Measurements from ENCODE around the gene CTPS1. TPM values are rescaled to one million over a fixed set of nuclear protein-coding genes. Genes with fewer than 3 reads are reported as not detected.
A peak's percentile ranks its signal among the peaks of the same experiment; 100 is the strongest.

Gene CTPS1
- total RNA-seq, 1 experiment from 2014 or later: 66.4 TPM

- Histone ChIP-seq H3K27ac (ENCODE audit: low read depth, low read length) (no peak overlapping the region), H3K79me2 (ENCODE audit: insufficient read depth, low read length) (no peaks in the 10 kb centered on the region), H3K9me2 (ENCODE audit: insufficient read depth) (no peaks in the 10 kb centered on the region), H3K9ac (ENCODE audit: low read length) (no peak overlapping the region), H3K4me3 (replicated peaks in 1 of 2; ENCODE audit: low read depth in 1 of 2, low read length in 2 of 2) (no peak overlapping the region), H3K9me3 (ENCODE audit: control insufficient read depth in 1 of 2, insufficient read depth in 1 of 2, low read depth in 1 of 2, low read length in 2 of 2) (no peaks in the 10 kb centered on the region), H3K27me3 (ENCODE audit: insufficient read depth, low read length) (no peaks in the 10 kb centered on the region), H3K4me1 (ENCODE audit: control insufficient read depth in 1 of 2, insufficient read depth in 2 of 2, low read length in 2 of 2) (no peaks in the 10 kb centered on the region), H3K36me3 (ENCODE audit: control insufficient read depth in 1 of 2, insufficient read depth in 2 of 2, low read length in 2 of 2) (peaks cover 5 to 8% of the 10 kb centered on the region in 2 experiments; a peak in 3 of 4 replicates), H2AFZ (ENCODE audit: low read depth, low read length, poor library complexity, severe bottlenecking) (no peak overlapping the region), H4K20me1 (ENCODE audit: insufficient read depth) (no peaks in the 10 kb centered on the region), H3K4me2 (ENCODE audit: low read length) (no peak overlapping the region)
- ChIA-PET CTCF (interaction anchor here (0.7 kb wide), 1 partner anchor 100 kb away, joined by 4 read pairs; no protein-coding TSS in a partner anchor), POLR2A (no interaction called here), RAD21 (ENCODE audit: low non-redundant PET in 1 of 2, low total read pairs in 2 of 2, uncharacterized antibody in 2 of 2, unreplicated experiment in 2 of 2) (no interaction called here)
- intact Hi-C loops (cut with micrococcal nuclease): no loop called here
- peak; percentile 37 for ATAC-seq
- DNase-seq (ENCODE audit: low read depth, low spot score): no peak
- no TSS peak for BruUV-seq (replicated peaks)
- TF ChIP-seq ZNF274 (IDR thresholded peaks at IDR 0.05; ENCODE audit: low read depth, low read length) (no peak), TCF7L2 (IDR thresholded peaks at IDR 0.05; ENCODE audit: borderline replicate concordance, extremely low read depth, insufficient read depth, insufficient read length) (no peak), RAD21 (IDR thresholded peaks at IDR 0.05; ENCODE audit: low read depth) (peak; percentile 21; the same call in 1 of the 2 replicates), MAX (IDR thresholded peaks at IDR 0.05) (no peak), JUND (IDR thresholded peaks at IDR 0.05) (no peak), EGR1 (IDR thresholded peaks at IDR 0.05; ENCODE audit: low read depth) (no peak), EZH2phosphoT487 (IDR thresholded peaks at IDR 0.05; ENCODE audit: borderline replicate concordance) (no peak), CTCF (IDR thresholded peaks at IDR 0.05 in 2 of 3, conservative IDR thresholded peaks at IDR 0.05 in 1 of 3; ENCODE audit: borderline replicate concordance in 1 of 3, insufficient read depth in 1 of 3, low read depth in 2 of 3, low read length in 2 of 3) (peak in 2 of 3 experiments; percentile 25 to 45; a peak in 3 of 6 replicates)
- TF ChIP-seq, protein P1, sequence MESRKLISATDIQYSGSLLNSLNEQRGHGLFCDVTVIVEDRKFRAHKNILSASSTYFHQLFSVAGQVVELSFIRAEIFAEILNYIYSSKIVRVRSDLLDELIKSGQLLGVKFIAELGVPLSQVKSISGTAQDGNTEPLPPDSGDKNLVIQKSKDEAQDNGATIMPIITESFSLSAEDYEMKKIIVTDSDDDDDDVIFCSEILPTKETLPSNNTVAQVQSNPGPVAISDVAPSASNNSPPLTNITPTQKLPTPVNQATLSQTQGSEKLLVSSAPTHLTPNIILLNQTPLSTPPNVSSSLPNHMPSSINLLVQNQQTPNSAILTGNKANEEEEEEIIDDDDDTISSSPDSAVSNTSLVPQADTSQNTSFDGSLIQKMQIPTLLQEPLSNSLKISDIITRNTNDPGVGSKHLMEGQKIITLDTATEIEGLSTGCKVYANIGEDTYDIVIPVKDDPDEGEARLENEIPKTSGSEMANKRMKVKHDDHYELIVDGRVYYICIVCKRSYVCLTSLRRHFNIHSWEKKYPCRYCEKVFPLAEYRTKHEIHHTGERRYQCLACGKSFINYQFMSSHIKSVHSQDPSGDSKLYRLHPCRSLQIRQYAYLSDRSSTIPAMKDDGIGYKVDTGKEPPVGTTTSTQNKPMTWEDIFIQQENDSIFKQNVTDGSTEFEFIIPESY (IDR thresholded peaks at IDR 0.05; ENCODE audit: extremely low read depth, insufficient replicate concordance, low read length): no peak
Observed at GRCh38 chr1:41023279-41023990, 43.9 kb downstream of the CTPS1 start.
